Activated T-cell treated with anti-CD3 and anti-CD28 coated beads, Interleukin-2, amount 50 U/mL, for 24 hours (primary cell): Measurements from ENCODE around the gene CCNL1.
"Not testable (repeated sequence)": the region's sequence is repeated elsewhere in the genome, so short reads cannot be mapped to it uniquely, and the experiment has no call there.

ENCODE experiments used
- DNase-seq: peaks from one replicate; pipeline ENCODE4 v3.0.0-alpha.2; 2020
- H3K27ac Mint-ChIP-seq: 2 replicates; pipeline ENCODE4 v1.8.0; 2020; ENCODE audit warnings: mild to moderate bottlenecking, mixed read lengths
- H3K27me3 Mint-ChIP-seq: 2 replicates; pipeline ENCODE4 v1.8.0; 2020; ENCODE audit warnings: mixed read lengths
- H3K36me3 Mint-ChIP-seq: 2 replicates; pipeline ENCODE4 v1.8.0; 2020; ENCODE audit warnings: low read depth, mixed read lengths
- H3K4me1 Mint-ChIP-seq: 2 replicates; pipeline ENCODE4 v1.8.0; 2020; ENCODE audit warnings: low read depth, mixed read lengths
- H3K4me3 Mint-ChIP-seq: 2 replicates; pipeline ENCODE4 v1.8.0; 2020; ENCODE audit warnings: mild to moderate bottlenecking, moderate library complexity, mixed read lengths
- H3K9me3 Mint-ChIP-seq: 2 replicates; pipeline ENCODE4 v1.8.0; 2020; ENCODE audit warnings: mixed read lengths

Gene CCNL1

DNA sequence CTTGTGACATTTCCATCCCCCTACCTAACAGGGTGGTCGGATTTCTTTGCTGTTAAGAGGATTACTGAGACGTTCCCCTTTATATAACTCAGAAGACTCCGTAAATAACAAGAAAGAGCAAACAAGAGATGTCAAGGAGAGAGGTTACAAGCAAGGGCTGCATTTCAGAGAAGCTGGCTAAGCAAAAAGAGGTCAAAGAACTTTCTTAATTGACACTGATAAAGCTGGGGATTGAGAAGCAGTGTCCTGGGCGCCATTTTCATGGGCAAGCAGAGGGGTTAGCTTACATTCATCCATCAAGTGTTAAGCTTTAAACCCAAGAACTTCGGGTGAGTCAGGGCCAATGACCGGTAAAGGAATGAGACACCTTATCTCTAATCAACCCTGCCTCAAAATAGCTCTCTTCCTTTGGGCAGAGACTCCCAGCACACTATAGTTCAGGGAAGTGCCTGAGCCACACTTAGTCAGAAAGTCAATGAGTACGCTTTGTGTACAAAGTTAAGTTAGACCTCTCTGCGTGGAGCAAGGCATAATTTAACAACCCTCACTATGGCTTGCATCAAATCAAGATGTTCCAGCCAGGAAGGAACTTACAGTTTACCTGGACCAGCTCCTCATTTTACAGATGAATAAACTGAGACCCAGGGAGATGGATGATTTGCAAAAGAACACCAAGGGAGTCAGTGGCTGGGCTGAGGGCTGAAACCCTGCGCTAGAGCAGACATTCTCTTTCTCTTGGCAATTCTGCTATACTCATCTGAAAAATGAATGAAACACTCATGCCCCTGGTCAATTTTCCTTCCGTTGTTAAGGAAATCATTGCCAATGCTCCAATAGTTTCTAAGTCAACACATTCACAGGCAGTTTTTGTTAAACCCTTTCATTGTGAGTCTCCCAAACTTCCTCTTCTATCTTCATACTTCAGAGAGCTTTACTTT is 44.6 kb downstream of the CCNL1 start:
- H3K4me1 Mint-ChIP-seq, result peaks cover 13% of the 10 kb centered on the region
- H3K27ac Mint-ChIP-seq, result no peak overlapping the region
- no peaks in the 10 kb centered on the region for H3K9me3 Mint-ChIP-seq

DNA sequence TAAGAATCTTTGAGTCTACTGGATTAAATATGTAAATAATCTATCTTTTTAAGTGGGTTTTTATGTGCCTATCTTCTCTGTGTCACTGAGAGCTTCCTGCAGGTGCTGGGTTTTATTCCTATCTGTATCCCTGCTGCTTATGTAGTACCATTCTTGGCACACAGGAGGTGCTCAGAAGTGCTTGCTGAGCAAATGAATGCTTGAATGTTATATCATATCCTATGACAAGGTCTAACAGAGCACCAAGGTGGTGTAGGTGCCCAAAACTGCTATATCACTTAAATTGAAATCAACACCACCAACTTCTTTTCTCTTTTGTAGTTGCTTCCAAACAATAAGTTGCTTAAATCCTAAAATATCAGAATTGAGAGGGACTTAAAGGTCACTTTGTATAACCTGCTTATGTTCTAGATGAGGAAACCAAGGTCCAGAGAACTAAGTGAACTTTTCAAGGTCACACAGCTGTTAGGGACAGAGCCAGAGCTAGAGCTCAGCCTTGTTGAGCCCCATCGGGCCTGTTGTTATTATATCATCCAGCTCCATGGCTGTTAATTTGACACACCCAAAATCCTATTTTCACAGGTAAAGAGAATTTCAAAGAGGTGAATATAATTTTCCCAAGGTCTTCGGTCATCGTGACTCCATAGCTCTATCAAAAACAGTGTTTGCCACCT is 46.0 kb downstream of the CCNL1 start:
- no peaks in the 10 kb centered on the region for H3K36me3 Mint-ChIP-seq
- H3K4me1 Mint-ChIP-seq, result peaks cover 5% of the 10 kb centered on the region
- H3K27ac Mint-ChIP-seq, result no peak overlapping the region
- H3K27me3 Mint-ChIP-seq, result peaks cover 4% of the 10 kb centered on the region
- H3K4me3 Mint-ChIP-seq, result no peak overlapping the region
- no peak for DNase-seq
- H3K9me3 Mint-ChIP-seq, result no peaks in the 10 kb centered on the region

More for the DNA sequence above, 44.6 kb downstream of the CCNL1 start:
- Mint-ChIP-seq H3K27me3 (peaks cover 4% of the 10 kb centered on the region), H3K36me3 (no peaks in the 10 kb centered on the region), H3K4me3 (no peak overlapping the region)
- DNase-seq, result no peak

DNA sequence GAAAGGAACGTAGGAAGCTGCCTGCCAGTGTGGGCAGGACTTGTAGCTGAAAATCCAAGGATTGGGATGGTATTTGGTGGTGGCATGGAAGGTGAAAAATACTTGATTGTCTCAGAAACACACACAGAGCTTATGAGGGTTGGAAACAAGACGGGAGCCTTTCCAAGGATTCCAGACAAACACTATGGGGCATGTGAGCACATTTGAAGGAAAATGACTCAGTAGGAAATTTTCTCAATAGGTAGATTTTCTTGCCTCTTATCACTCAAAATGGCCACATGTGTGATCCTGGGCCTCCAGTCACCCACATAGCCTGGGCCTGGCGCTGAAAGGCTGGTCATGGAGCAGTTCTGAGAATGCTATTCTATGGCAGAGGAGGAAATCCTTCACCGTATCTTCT is 47.4 kb downstream of the CCNL1 start:
- H3K4me3 Mint-ChIP-seq, result no peak overlapping the region
- H3K27me3 Mint-ChIP-seq, result peaks cover 4% of the 10 kb centered on the region
- no peaks in the 10 kb centered on the region for H3K36me3 Mint-ChIP-seq
- peaks cover 5% of the 10 kb centered on the region for H3K4me1 Mint-ChIP-seq
- DNase-seq, result no peak
- H3K9me3 Mint-ChIP-seq, result no peaks in the 10 kb centered on the region
- no peak overlapping the region for H3K27ac Mint-ChIP-seq

DNA sequence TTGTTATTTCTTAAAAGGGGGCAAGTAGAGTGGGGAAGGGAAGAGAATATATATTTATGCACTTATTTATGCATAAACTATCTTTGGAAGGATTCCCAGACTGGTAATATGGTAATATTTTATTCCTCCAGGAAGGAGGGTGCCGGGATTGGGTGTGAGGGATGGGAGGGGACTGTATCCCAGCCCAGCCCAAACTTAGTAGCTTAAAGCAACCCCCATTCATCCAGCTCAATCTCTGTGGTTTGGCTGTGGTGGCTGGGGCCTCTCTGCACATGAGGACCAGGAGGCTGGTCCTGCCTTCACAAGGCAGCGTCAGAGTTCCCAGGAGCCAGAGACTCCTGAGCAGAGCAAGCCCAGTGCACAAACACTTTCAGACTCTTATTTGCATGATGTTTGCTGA is 48.4 kb downstream of the CCNL1 start:
- no peaks in the 10 kb centered on the region for H3K36me3 Mint-ChIP-seq
- H3K27ac Mint-ChIP-seq, result no peak overlapping the region
- no peak for DNase-seq
- H3K27me3 Mint-ChIP-seq, result peaks cover 4% of the 10 kb centered on the region
- H3K4me3 Mint-ChIP-seq, result no peak overlapping the region
- no peaks in the 10 kb centered on the region for H3K9me3 Mint-ChIP-seq
- peaks cover 5% of the 10 kb centered on the region for H3K4me1 Mint-ChIP-seq

DNA sequence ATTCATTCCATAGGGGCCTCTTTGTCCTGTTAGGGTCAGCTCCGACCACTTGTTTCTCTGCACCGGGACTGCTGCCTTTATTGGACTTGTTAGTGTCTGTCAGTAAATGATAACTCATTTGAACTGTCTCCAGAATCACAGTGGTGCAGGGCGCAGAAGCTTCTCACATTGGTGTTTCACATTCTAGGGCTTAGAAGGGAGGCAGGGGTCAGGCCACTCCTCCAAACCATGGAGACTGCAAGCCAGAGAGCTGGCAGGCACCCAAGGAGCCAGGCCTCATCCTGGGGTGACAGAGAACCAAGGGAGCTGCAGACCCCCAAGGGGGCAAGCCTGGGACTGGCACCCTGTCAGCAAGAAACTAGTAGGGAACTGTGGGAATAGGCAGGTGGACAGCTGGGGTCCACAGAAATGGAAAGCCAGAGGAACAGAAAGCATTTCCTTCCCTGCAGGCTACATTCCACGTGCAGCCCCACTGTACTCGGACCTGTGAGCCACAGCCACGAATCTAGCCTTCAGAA is 49.1 kb downstream of the CCNL1 start:
- H3K27ac Mint-ChIP-seq, result no peak overlapping the region
- no peaks in the 10 kb centered on the region for H3K36me3 Mint-ChIP-seq
- no peaks in the 10 kb centered on the region for H3K27me3 Mint-ChIP-seq
- H3K4me3 Mint-ChIP-seq, result no peak overlapping the region
- no peaks in the 10 kb centered on the region for H3K9me3 Mint-ChIP-seq
- peaks cover 2% of the 10 kb centered on the region for H3K4me1 Mint-ChIP-seq
- DNase-seq, result no peak

DNA sequence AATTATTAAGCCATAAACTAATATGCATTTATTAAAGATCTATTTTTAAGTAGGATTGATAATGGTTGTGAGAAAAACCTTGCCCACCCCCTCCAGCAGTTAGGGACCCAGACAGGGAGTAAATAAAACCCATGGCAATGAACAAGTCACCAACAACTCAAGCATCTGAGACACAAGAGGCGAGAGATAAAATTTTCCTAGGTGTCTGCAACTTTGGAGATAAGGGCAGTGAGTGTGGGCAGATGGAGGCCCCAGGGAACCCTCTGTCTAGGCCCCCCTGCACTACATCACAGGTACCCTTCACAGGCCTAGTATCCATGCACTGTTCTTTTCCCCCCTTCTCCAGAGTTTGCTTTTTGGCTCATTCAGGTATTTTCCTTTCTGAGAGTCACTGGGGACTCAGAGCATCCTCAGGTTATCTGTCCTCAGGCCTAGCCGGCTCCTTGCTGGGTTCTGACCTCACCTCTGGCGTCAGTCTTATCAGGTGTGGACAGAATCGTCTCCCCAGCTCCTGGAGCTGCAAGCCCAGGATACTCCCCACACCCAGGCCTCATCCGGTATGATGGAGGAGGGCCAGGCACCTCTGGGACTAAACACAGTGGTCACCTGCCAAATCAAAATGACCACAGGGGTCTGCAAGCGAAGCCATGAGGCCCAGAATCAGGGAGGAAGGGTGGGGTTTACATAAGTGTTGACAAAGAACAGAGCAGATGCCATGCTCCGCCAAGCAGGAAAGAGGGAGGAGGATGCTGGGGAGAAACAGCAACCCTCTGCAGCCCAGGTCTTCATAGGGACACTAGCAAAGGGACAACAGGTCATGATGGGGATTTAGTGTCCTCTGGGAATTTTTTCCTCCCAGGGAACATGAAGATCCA is 50.4 kb downstream of the CCNL1 start:
- Mint-ChIP-seq H3K27me3 (no peaks in the 10 kb centered on the region), H3K9me3 (no peaks in the 10 kb centered on the region), H3K4me1 (peaks cover 14% of the 10 kb centered on the region), H3K36me3 (no peaks in the 10 kb centered on the region), H3K27ac (no peak overlapping the region), H3K4me3 (no peak overlapping the region)
- DNase-seq, result no peak

DNA sequence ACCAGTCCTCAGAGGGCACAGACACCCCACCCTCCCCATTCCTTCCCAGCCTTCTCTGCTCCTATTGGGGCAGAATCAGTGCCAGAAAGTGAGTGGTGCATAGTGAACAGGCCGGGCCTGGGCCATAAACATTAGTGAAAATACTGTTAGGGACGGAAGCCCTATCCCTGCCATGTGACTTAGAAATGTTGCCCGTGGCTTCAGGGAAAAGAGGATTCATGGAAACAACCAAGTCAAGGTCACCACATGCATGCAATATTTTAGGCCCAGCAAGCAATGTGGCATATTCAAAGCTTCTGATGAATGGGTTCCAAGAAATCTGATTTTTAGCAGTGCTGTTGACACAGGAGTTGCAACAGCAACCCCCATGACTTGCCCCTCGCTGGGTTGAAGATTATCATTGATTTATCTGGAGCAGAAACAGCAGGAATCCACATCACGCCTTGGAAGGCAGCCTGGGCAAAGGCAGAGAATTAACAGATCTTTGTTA is 52.3 kb downstream of the CCNL1 start:
- H3K4me1 Mint-ChIP-seq, result peaks cover 31% of the 10 kb centered on the region
- H3K9me3 Mint-ChIP-seq, result no peaks in the 10 kb centered on the region
- no peaks in the 10 kb centered on the region for H3K27me3 Mint-ChIP-seq
- no peaks in the 10 kb centered on the region for H3K36me3 Mint-ChIP-seq
- DNase-seq, result no peak
- H3K4me3 Mint-ChIP-seq, result no peak overlapping the region
- no peak overlapping the region for H3K27ac Mint-ChIP-seq

DNA sequence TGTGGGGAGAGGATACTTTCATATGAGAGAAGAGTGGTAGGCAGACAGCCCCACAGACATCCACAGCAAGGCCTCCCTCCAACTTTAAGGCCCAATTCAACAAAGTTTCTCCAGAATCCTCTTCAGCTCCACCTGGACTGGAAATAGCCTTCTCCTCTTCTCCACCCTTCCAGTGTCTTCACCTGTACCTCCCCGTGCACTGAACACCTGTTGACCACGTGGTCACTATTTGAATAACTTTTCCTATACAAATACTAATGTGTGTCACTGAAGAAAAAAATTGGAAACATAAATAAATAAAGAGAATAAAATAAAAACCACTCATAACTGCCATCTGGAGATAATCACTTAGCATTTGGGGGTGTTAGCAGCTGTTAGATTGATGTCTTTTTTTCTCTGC is 52.9 kb downstream of the CCNL1 start:
- no peaks in the 10 kb centered on the region for H3K36me3 Mint-ChIP-seq
- peaks cover 33% of the 10 kb centered on the region for H3K4me1 Mint-ChIP-seq
- H3K27me3 Mint-ChIP-seq, result no peaks in the 10 kb centered on the region
- H3K27ac Mint-ChIP-seq, result no peak overlapping the region
- H3K4me3 Mint-ChIP-seq, result no peak overlapping the region
- DNase-seq, result no peak
- H3K9me3 Mint-ChIP-seq, result no peaks in the 10 kb centered on the region

DNA sequence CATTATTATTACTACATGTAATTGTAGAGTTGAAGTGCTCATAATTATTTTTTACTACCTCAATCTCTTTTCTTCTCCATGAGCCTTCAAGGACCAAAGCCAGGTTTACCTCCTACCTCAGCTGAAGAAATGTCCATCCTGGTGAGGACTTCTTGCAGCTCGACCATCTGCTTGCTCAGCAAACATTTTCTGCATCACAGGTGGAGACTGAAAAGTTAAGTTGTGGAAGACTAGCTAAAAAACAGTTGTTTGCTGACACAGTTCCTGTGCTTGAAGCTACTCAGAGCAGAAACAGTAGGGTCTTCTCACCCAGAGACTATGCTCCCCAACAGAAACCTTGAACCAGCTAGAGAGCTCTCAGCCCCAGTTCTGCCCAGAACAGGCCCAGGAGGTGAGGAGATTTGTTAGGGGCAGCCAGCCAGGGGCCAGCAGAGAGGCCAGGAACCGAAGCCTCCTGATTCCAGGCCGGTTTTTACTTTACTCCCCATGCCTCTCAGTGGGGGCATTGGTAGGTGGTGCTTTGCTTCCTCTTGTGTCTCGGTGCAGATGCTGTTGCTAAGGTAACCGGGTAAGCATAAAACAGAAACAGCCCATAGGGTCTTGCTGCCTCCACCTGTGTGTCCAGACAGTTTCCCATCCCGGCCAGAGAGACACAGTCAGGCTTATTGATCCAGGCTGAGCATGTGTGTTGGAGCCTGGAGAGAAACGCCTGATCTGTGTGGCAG is 54.9 kb downstream of the CCNL1 start:
- Mint-ChIP-seq H3K4me3 (no peak overlapping the region), H3K9me3 (no peaks in the 10 kb centered on the region), H3K27ac (no peak overlapping the region), H3K27me3 (no peaks in the 10 kb centered on the region), H3K4me1 (peaks cover 33% of the 10 kb centered on the region), H3K36me3 (no peaks in the 10 kb centered on the region)
- no peak for DNase-seq

DNA sequence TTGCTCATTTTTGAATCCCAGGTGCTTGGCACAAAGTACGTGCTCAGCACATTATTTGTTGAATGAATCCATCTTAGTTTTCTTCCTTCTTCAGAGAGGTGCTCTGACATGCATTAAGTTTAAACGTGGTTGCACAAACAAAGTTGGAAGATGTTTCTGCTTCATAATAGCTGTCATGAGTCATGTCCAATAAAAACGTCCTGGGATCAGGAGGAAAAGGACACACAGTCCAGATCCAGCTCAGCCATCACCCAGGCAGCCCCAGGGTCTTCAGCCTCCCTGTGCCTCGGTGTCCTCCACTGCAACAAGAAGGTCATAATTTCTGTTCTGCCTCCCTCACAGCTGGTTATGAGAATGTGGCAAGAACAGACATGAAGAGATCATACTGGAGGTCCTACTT is 55.4 kb downstream of the CCNL1 start:
- no peaks in the 10 kb centered on the region for H3K27me3 Mint-ChIP-seq
- DNase-seq, result no peak
- H3K4me3 Mint-ChIP-seq, result no peak overlapping the region
- H3K9me3 Mint-ChIP-seq, result no peaks in the 10 kb centered on the region
- no peak overlapping the region for H3K27ac Mint-ChIP-seq
- no peaks in the 10 kb centered on the region for H3K36me3 Mint-ChIP-seq
- H3K4me1 Mint-ChIP-seq, result peaks cover 38% of the 10 kb centered on the region

DNA sequence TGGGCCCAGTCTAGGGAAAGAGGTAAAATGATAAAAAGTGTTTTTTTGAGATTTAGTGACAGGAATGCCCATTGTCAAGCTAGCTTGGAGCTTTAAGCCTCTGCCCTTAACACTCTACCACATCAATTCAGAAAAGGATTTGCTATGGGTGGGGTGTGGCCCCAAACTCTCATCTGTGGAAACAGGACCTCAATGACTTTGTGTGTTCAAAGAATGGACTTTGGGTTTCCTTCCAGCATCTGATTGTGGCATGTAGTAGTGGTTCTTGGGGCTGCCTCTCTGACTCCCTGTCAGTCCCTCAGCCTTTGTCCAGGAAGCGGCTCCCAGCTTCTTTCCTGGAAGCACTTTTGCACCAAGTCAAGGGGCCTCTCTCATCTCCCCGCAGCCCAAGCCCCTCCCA is 56.1 kb downstream of the CCNL1 start:
- no peak for DNase-seq
- no peaks in the 10 kb centered on the region for H3K27me3 Mint-ChIP-seq
- no peak overlapping the region for H3K4me3 Mint-ChIP-seq
- peaks cover 44% of the 10 kb centered on the region for H3K4me1 Mint-ChIP-seq
- H3K27ac Mint-ChIP-seq, result peak overlapping the region; percentile 34
- H3K9me3 Mint-ChIP-seq, result no peaks in the 10 kb centered on the region
- no peaks in the 10 kb centered on the region for H3K36me3 Mint-ChIP-seq

DNA sequence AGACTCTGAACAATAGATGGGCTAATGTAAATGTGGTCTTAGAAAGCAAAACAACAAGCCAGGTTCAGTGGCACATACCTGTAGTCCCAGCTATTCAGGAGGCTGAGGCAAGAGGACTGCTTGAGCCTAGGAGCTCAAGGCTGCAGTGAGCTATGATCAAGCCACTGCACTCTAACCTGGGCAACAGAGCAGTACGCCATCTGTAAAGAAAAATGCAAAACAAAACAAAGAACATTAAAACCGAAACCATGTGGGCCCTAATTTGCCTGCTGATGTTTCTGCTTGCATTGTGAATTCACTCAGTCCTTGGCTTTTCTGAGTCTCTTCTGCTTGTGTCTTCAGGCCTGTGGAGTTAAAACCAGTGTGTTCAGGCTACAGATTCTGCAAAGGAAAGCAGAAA is 56.7 kb downstream of the CCNL1 start:
- no peak for DNase-seq
- H3K9me3 Mint-ChIP-seq, result no peaks in the 10 kb centered on the region
- no peaks in the 10 kb centered on the region for H3K27me3 Mint-ChIP-seq
- no peak overlapping the region for H3K4me3 Mint-ChIP-seq
- H3K4me1 Mint-ChIP-seq, result peaks cover 49% of the 10 kb centered on the region
- peak overlapping the region; percentile 34 for H3K27ac Mint-ChIP-seq
- H3K36me3 Mint-ChIP-seq, result no peaks in the 10 kb centered on the region

DNA sequence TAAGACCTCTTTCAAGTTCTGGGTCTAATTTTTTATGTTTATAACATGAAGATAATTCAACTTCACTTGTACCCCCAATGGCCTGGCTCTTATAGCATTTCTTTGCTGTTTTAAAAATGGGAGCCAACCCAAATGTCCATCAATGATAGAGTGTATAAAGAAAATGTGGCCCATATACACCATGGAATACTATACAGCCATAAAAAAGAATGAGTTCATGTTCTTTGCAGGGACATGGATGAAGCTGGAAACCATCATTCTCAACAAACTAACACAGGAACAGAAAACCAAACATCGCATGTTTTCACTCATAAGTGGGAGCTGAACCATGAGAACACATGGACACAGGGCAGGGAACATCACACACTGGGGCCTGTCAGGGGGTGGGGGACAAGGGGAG is 57.4 kb downstream of the CCNL1 start:
- not testable (repeated sequence) for DNase-seq, H3K27ac Mint-ChIP-seq, H3K36me3 Mint-ChIP-seq, H3K27me3 Mint-ChIP-seq, H3K4me3 Mint-ChIP-seq, H3K9me3 Mint-ChIP-seq
- peaks cover 53% of the 10 kb centered on the region for H3K4me1 Mint-ChIP-seq

DNA sequence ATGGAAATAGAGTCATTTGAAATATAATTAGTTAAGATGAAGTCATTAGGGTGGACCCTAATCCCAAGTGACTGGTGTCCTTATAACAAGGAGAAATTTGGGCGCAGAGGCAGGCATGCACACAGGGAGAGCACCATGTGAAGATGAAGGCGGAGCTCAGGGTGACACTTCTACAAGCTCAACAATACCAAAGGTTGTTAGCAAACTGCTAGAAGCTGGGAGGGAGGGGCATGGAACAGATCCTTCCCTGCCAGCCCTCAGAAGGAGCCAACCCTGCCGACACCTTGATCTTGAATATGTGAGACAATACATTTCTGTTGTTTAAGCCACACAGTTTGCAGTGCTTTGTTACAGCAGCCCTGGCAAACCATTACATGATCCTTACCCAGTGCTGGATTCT is 57.8 kb downstream of the CCNL1 start:
- peaks cover 53% of the 10 kb centered on the region for H3K4me1 Mint-ChIP-seq

More for the DNA sequence above, 57.8 kb downstream of the CCNL1 start:
- no peak for DNase-seq
- no peak overlapping the region for H3K27ac Mint-ChIP-seq
- no peak overlapping the region for H3K4me3 Mint-ChIP-seq
- no peaks in the 10 kb centered on the region for H3K27me3 Mint-ChIP-seq
- H3K9me3 Mint-ChIP-seq, result no peaks in the 10 kb centered on the region
- H3K36me3 Mint-ChIP-seq, result no peaks in the 10 kb centered on the region
